SK-N-MC (cell line): ENCODE results near the gene GPC6.

Source experiments
- EZH2 ChIP-seq: fragments of 200-600 bp; sonication (generic); IDR thresholded peaks from one replicate; pipeline ENCODE4 v1.6.1; 2017; ENCODE audit warnings: antibody characterized with exemption
- POLR2AphosphoS5 ChIP-seq: IDR thresholded peaks from 2 replicates; pipeline ENCODE4 v1.6.1; 2012; ENCODE audit warnings: mild to moderate bottlenecking, low read depth, low read length, borderline replicate concordance

- no peak for TF ChIP-seq POLR2AphosphoS5
- no peak for TF ChIP-seq EZH2
Observed at GRCh38 chr13:94251831-94252608, 1025.4 kb downstream of the GPC6 start.
